ENCODE results near the gene CDC42BPG. TPM values are rescaled to one million over a fixed set of nuclear protein-coding genes. Genes with fewer than 3 reads are reported as not detected.

CDC42BPG gene
- total and polyA plus RNA-seq, 2 of the 8 experiments (the other 6 are each of a cell fraction or from before 2014, with no cell fraction given): 3.7 to 10.6 TPM

- H2BK15ac ChIP-seq (ENCODE audit: low read length): 0 out of 2 replicates have a peak overlapping the region, but pooled peaks have one; percentile 53
- H3K4me2 ChIP-seq (ENCODE audit: insufficient read depth in 1 of 2, low read depth in 2 of 2, low read length in 2 of 2): no peak overlapping the region
- TF ChIP-seq FOSL1 (IDR thresholded peaks at IDR 0.05; ENCODE audit: insufficient read depth, low read depth, low read length) (no peak), BCL11A (IDR thresholded peaks at IDR 0.05; ENCODE audit: low read depth in 2 of 2, low read length in 2 of 2) (no peak), KDM4A (IDR thresholded peaks at IDR 0.05; ENCODE audit: low read depth, low read length, severe bottlenecking) (no peak), CHD2 (IDR thresholded peaks at IDR 0.05; ENCODE audit: low read length) (no peak), CHD1 (IDR thresholded peaks at IDR 0.05; ENCODE audit: low read depth, low read length) (no peak), GTF2F1 (IDR thresholded peaks at IDR 0.05; ENCODE audit: borderline replicate concordance, low read depth, low read length) (no peak), KDM5A (IDR thresholded peaks at IDR 0.05; ENCODE audit: low read length) (no peak), GABPA (IDR thresholded peaks at IDR 0.05; ENCODE audit: borderline replicate concordance, insufficient read depth, low read length) (no peak), SUZ12 (IDR thresholded peaks at IDR 0.05; ENCODE audit: low read length) (no peak), RBBP5 (IDR thresholded peaks at IDR 0.05; ENCODE audit: borderline replicate concordance, low read depth, low read length) (no peak)
- H3K79me2 ChIP-seq (ENCODE audit: control insufficient read depth in 1 of 2, insufficient read depth in 2 of 2, low read length in 2 of 2): 0 out of 4 replicates have a peak, but pooled peaks cover 0 to 5% of the 10 kb centered on the region in 2 experiments
- no peak overlapping the region for H2AFZ ChIP-seq (ENCODE audit: low read length)
- no peak overlapping the region for H3K18ac ChIP-seq (ENCODE audit: extremely low read depth, low read length)
- H2AK5ac ChIP-seq (ENCODE audit: low read depth, low read length): no peak overlapping the region
- H3K36me3 ChIP-seq (ENCODE audit: control insufficient read depth in 2 of 4, insufficient read depth in 4 of 4, low read length in 3 of 4): no peaks in the 10 kb centered on the region; a peak in 1 of 8 replicates
- peaks cover 0 to 3% (median 0%) of the 10 kb centered on the region in 4 experiments; a peak in 2 of 7 replicates for H3K4me1 ChIP-seq (replicated peaks in 1 of 4; ENCODE audit: control insufficient read depth in 3 of 4, insufficient read depth in 4 of 4, low read length in 3 of 4)
- H3K27ac ChIP-seq (ENCODE audit: low read depth, low read length): no peak overlapping the region; the same call in 1 of the 2 replicates
- H4K5ac ChIP-seq (ENCODE audit: insufficient read length, low read depth, low read length): no peak overlapping the region
- H2BK12ac ChIP-seq (ENCODE audit: low read depth, low read length): no peak overlapping the region
- no peak overlapping the region for H3K4me3 ChIP-seq (ENCODE audit: extremely low read depth in 1 of 4, insufficient read depth in 2 of 4, low read depth in 3 of 4, low read length in 4 of 4)
- H4K91ac ChIP-seq (replicated peaks; ENCODE audit: insufficient read length, low read length): no peak overlapping the region
- H3K14ac ChIP-seq (ENCODE audit: insufficient read length): no peak overlapping the region
- no peak for FAIRE-seq
- H4K20me1 ChIP-seq (replicated peaks in 1 of 2; ENCODE audit: control insufficient read depth in 1 of 2, insufficient read depth in 2 of 2, low read length in 2 of 2): peaks cover 0 to 4% of the 10 kb centered on the region in 2 experiments
- no peak overlapping the region for H2BK120ac ChIP-seq (replicated peaks; ENCODE audit: low read depth, low read length)
- no peak overlapping the region for H3K56ac ChIP-seq (replicated peaks; ENCODE audit: insufficient read length, low read depth, low read length)
- H2BK5ac ChIP-seq (ENCODE audit: low read depth, low read length): no peak overlapping the region
- H3K79me1 ChIP-seq (ENCODE audit: low read depth, low read length): peaks cover 3% of the 10 kb centered on the region; the same call in 1 of the 2 replicates
- ChIA-PET CTCF (ENCODE audit: partially characterized antibody) (interaction anchor here (0.7 to 32.3 kb wide), 8 partner anchors 10 to 178 kb away, joined by 3 to 1058 read pairs (median 6); partner anchors contain the start of genes ARL2, BATF2, EHD1 and GPHA2), POLR2A (ENCODE audit: partially characterized antibody) (interaction anchor here (1.4 to 25.7 kb wide), 3 partner anchors 11 to 207 kb away, joined by 3 to 408 read pairs (median 3); partner anchors contain the start of gene EHD1)
- H3K9ac ChIP-seq (replicated peaks in 1 of 4; ENCODE audit: extremely low read depth in 1 of 4, low read depth in 3 of 4, low read length in 3 of 4): no peak overlapping the region
- H3K23me2 ChIP-seq (ENCODE audit: low read depth, low read length): no peaks in the 10 kb centered on the region
- H3K23ac ChIP-seq (ENCODE audit: insufficient read length): no peak overlapping the region
- DNase-seq (ENCODE audit: low read depth in 1 of 2, low spot score in 2 of 2): no peak
- H2BK20ac ChIP-seq (ENCODE audit: low read length): no peak overlapping the region
- H4K8ac ChIP-seq (ENCODE audit: extremely low read depth, insufficient read depth, low read length): peak overlapping the region; percentile 82; the same call in 1 of the 2 replicates
- H3K4ac ChIP-seq (replicated peaks; ENCODE audit: insufficient read length, low read depth, low read length): no peak overlapping the region
- H3K27me3 ChIP-seq (replicated peaks in 1 of 4; ENCODE audit: control insufficient read depth in 3 of 4, extremely low read depth in 1 of 4, insufficient read depth in 3 of 4, low read length in 3 of 4): no peaks in the 10 kb centered on the region
- no peaks in the 10 kb centered on the region for H3K9me3 ChIP-seq (ENCODE audit: insufficient read depth in 2 of 2, low read depth in 1 of 2, low read length in 1 of 2)
- WGBS, 2 experiments (ENCODE audit: extremely low coverage in 1 of 2, insufficient coverage in 1 of 2, insufficient read length in 1 of 2, insufficient replicate concordance in 2 of 2, low coverage in 1 of 2, low lambda C conversion rate in 2 of 2, missing lambda C conversion rate in 1 of 2): 89% methylated on average over 19 of the region's 19 CpGs; no CpG with 5 or more reads in 1 of the 2 experiments
These were observed 25.9 kb upstream of the CDC42BPG start for GRCh38 chr11:64870176-64870892.
